Stimulated activated CD8-positive, alpha-beta memory T cell treated with anti-CD3 and anti-CD28 coated beads, Interleukin-7, amount 100 ng/mL, for 4 hours (primary cell): ENCODE measurements around the gene PEX26.
"Not testable (repeated sequence)": the region's sequence is repeated elsewhere in the genome, so short reads cannot be mapped to it uniquely, and the experiment has no call there.

Source experiments
- DNase-seq, 2 donors: peaks; one replicate each; pipeline ENCODE4 v3.0.0-alpha.2; 2020; ENCODE audit warnings: low read depth in 2 of 2

PEX26 gene

GRCh38 chr22:18071307-18071967 lies 6.4 kb upstream of the PEX26 start:
- not testable (repeated sequence) for DNase-seq

- no peak for DNase-seq
These were observed 5.9 kb upstream of the PEX26 start for GRCh38 chr22:18071968-18072310.

GRCh38 chr22:18073467-18073866 lies 4.3 kb upstream of the PEX26 start:
- DNase-seq = no peak

- DNase-seq = not testable (repeated sequence)
These were observed 3.9 kb upstream of the PEX26 start for GRCh38 chr22:18073927-18074326.

DNA sequence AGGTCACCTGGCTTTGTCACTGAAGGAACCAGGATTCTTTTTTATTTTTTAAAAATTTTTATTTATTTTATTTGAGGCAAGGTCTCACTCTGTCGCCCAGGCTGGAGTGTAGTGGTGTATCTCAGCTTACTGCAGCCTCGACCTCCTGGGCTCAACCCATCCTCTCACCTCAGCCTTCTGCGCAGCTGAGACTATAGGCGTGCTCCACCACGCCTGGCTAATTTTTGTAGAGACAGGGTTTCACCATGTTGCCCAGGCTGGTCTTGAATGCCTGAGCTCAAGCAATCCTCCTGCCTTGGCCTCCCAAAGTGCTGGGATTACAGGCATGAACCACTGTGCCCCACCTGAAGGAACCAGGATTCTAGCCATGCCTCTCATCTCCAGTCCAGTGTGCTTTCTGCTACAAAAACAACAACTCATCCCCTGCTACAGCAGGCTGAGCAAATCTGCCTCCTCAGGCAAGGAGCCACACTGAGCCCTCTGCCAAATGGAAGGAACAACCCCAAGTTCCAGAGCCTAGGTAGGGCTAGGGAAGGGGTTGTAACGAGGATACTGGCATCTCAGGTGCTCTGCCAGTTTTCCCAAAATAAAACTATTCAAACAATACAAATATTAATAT lies 2.6 kb upstream of the PEX26 start:
- DNase-seq = no peak

- no peak for DNase-seq
These were observed 1.9 kb upstream of the PEX26 start for GRCh38 chr22:18075720-18076497.

- DNase-seq = no peak
These were observed 627 bp upstream of the PEX26 start for GRCh38 chr22:18077087-18077638.

DNA sequence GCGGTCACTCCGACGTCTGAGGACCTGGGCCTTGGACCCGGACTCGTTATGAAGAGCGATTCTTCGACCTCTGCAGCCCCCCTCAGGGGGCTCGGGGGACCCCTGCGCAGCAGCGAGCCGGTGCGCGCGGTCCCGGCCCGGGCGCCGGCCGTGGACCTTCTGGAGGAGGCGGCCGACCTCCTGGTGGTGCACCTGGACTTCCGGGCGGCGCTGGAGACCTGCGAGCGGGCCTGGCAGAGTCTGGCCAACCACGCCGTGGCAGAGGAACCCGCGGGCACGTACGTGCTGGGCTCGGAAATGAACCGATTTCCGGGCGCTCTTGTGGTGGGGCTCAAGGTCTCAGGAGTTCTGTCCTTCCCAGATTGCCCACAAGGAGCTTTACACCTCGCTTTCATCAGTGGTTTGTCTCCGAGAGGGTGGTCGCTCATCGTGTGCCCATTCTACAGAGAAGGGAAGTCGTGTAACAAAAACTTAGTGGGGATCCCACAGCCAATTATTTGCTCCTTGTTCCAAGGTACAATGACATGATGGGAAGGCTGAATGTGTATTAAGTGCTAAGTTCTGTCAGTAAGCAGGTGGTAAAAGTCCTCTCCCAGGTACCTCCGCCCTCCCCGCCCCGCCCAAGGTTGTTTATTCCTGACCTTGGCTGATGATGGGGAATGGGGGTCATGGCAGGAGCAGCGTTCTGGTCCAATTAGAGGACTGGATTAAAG lies 695 bp downstream of the PEX26 start:
- DNase-seq = peak in 1 of 2 donors; percentile 28

DNA sequence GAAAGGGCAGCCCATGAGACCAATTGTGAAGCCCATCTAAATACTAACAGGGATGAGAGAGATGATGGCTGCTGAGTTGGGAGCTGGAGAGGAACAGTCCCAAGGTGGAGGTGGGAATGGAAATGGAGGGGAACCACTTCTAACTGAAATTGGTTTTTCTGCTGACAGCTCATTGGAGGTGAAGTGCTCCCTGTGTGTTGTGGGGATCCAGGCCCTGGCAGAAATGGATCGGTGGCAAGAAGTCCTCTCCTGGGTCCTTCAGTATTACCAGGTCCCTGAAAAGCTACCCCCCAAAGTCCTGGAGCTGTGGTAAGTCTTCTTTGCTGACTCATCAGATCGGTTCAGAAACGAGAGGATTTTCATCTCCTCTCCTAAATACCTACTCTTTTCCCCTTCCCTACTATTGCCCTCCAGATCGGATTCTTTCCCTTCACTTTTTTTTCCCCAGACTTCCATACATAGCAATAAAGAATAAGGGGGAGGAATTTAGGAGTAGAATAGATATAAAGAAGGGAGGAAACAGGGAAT lies 2.0 kb downstream of the PEX26 start:
- no peak for DNase-seq

GRCh38 chr22:18081416-18081815 lies 3.6 kb downstream of the PEX26 start:
- no peak for DNase-seq

DNA sequence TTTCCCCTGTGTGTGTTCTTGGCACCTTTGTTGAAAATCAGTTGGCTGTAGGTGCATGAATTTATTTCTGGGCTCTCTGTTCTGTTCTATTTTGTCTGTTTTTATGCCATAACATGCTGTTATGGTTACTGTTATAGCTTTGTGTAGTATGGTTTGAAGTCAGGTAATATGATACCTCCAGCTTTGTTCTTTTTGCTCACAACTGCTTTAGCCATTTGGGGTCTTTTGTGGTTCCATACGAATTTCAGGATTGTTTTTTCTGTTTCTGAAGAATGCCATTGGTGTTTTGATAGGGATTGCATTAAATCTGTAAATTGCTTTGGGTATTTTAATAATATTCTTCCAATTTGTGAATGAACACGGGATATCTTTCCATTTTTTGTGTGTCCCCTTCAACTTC lies 4.7 kb downstream of the PEX26 start:
- DNase-seq = no peak

DNA sequence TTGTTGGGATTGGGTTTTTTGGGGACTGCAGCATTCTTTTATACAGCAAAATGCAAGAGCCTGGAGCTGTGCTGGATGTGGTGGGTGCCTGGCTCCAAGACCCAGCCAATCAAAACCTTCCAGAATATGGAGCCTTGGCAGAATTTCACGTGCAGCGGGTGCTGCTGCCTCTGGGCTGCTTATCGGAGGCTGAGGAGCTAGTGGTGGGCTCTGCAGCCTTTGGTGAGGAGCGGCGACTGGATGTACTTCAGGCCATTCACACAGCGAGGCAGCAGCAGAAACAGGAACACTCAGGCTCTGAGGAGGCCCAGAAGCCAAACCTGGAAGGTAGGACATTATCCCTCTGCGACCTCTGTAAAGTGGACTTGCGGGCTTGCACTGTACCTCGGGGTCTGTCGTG lies 5.6 kb downstream of the PEX26 start:
- no peak for DNase-seq

DNA sequence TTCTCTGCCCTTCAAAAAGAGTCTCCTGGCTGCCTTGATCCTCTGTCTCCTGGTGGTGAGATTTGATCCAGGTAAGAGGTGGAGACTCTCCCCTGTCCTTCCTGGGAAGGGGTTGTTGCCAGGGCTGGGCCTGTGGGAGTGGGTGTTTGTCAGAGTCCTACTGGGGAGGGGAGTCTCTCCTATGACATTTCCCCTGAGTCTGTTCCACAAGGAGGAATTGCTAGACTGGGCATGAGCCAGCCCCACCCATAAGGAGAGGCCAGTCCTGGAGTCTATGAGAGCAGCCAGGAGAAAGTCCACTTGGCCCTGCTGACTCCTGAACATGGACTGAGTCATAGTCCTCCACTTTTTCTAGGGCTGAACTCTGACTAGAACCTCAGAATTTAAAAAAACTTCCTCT lies 7.4 kb downstream of the PEX26 start:
- DNase-seq = no peak

DNA sequence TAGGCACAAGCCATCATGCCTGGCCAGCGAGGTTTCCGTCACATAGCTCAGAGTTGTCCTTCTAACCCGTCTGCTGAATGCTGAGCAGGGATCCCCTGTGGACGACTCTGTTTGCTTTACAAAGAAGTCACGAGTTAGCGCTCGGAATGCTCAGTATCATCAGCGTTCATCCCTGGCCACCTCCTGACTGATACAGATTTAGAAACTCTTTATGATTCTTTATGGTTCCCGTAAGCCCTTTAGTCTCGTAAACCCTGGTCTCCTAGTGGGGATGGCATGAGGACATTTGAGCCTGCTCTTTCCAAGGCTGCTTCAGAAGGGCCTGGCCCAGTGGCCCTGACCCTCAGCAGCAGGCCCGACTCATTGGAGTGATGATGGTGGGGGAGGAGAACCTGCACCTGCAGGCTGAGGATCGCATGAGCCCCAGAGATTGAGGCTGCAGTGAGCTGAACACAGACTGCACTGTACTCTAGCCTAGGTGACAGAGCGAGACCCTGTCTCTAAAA lies 9.6 kb downstream of the PEX26 start:
- no peak for DNase-seq

GRCh38 chr22:18088825-18089568 lies 11.2 kb downstream of the PEX26 start:
- no peak for DNase-seq

DNA sequence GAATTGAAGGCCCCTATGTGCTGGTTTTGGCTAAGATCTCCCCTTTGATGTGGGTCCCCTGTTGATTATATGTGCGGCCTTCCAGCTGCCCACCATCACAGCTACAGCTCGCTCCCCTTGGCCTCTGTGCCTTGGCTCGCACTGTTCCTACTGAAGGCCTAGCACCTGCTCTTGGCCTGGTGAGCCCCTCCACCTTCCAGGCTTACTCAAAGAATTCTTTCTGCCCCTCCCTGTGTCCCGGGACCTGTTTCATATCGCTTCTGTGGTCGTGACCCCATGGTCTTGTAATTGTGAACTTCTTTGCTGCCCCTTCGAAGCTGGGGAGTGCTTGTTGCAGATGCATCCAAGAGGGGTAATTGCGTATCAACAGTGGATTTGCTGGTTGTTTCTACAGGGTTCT lies 12.5 kb downstream of the PEX26 start:
- no peak for DNase-seq

GRCh38 chr22:18091478-18091877 lies 13.7 kb downstream of the PEX26 start:
- DNase-seq = no peak

DNA sequence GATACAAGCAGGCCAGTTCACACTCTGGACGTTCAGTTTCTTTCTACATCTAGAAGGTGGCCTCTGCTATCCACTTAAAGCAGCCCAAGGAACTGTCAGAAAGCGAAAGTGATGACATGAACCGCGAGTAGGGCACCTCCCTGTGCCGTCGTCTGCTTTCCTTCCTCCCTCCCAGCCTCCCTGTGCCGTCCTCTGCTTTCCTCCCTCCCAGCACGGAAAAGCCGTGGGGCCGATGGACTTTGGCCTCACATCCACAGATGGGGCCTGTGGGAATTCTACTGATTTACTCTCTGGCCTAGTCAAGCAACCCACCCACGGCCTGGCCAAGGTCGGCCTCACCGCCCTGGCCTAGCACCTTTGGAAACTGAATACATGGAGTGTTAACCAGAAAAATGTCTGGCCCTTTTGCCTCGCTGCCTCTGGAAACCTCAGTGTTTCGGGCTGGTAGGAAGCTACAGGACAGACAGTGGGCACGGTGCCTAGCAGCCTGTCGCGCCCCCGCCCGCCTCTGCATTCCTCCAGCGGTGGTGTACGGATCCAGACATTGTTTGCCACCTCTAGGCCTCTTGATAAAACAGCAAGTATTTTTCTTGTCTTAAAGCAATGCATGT lies 14.2 kb downstream of the PEX26 start:
- no peak for DNase-seq

GRCh38 chr22:18093661-18094060 lies 15.9 kb downstream of the PEX26 start:
- no peak for DNase-seq

DNA sequence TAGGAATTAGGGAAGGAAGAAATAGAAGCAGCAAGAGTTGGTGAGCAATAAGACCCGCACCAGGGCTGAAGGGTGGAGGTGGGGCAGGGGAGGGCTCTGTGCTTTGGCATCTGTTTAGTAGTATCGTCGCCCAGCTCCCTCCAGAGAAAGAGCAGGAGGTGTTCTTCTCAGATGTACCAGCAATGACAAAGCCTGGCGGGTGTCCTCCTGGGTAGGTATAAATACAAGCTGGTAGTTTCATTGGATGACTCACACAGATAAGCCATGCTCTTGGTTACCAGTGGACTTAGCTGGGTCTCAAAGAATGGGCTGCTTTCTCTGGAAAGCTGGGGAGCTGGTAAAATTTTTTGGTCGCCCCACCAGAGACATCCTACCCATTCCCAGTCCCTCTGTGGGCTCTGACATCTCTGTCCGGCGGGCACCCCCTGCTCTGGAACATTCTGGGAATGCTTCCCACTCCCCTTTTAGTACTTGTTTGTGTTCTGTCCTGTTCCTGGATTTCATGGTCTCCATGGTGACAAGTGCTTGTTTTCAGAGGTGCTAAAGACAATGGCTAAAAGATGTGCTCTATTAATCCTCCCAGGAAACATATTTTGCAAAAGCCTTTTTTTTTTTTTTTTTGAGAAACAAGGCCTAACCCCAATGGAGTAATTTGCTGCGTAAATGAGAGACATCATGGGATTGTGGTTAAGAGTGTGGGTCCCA lies 17.5 kb downstream of the PEX26 start:
- no peak for DNase-seq
